Left renal cortex interstitium (tissue), 4 donors: ENCODE results near the gene TEAD4. TPM values are rescaled to one million over a fixed set of nuclear protein-coding genes. Genes with fewer than 3 reads are reported as not detected.
A peak's percentile ranks its signal among the peaks of the same experiment; 100 is the strongest.

Experiments
- DNase-seq, 4 donors: peaks; one replicate each; pipeline ENCODE4 v3.0.0-alpha.2; 2013; ENCODE audit warnings: low read depth in 4 of 4, low spot score in 2 of 4, missing footprints in 1 of 4
- polyA plus RNA-seq, 4 donors: library from polyadenylated mRNA; unstranded; fragments of 120-200 nt; gene quantifications; one replicate each; pipeline ENCODE4 v1.2.1, GENCODE V29; 2013; ENCODE audit not compliant: insufficient read length in 4 of 4

Gene TEAD4
- polyA plus RNA-seq, 4 donors, result 17.9 to 22.9 (median 21.5) TPM

DNA sequence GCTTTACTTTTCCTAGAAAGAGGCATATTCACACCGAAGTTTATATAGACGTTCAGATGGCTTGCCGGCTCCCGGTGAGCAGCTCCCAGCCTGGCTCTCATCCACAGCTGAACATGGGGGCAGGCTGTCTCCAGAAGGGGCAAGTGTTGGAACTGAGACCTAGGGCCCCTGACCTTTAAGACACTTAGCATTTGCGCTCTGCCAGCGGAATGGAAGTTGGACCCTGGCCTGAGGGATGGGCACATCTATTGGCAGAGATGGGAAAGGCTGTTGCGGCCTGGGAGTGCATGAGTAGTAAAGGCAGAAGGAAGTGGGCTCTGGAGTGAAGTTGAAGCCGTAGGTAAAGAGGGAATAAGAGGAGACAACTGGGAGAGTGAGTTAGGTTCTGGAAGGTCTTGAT, 63.8 kb downstream of the TEAD4 start:
- no peak for DNase-seq

DNA sequence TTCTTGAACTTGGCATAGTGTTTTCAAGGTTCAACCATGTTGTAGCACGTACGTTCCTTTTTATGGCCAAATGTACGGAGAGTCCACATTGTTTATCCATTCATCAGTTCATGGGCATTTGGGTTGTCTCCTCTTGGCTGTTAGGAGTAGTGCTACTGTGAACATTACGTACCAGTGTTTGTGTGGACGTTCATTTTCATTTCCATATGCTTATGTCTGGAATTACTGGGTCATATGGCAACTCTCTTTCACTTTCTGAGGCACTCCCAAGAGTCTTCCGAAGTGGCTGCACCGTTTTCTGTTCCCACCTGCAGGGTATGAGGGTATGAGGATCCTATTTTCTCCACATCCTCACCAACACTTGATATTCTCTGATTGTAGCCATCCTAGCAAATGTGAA, 68.9 kb downstream of the TEAD4 start:
- no peak for DNase-seq

DNA sequence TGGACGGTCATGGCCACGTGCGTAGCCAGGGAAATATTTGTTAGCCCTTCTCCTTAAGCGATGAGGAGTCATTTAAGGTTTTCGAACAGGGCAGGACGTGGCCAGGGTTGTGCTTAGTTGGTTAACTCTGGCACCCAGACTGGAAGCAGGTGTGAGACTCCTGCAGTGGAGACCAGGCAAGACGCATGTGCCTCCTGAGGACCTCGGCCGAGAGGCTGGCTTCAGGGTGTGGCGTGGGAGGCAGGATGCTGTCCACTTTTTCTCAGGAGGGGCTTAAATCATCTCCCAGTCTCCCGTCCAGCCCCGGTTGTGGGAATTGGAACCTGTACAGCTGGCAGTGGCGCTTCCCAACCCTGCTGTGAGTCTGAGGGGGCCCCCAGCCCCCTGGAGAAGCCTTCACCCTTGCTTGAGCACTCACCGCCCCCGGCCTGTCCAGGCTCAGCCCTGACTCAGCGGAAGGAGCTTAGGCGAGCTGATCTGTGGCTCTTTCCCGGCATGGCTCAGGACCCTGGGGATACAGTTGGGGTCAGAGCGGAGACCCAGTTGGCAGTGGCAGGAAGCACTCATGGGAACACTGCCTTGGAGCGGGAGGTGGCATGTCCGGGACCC, 71.7 kb downstream of the TEAD4 start:
- DNase-seq, result no peak

DNA sequence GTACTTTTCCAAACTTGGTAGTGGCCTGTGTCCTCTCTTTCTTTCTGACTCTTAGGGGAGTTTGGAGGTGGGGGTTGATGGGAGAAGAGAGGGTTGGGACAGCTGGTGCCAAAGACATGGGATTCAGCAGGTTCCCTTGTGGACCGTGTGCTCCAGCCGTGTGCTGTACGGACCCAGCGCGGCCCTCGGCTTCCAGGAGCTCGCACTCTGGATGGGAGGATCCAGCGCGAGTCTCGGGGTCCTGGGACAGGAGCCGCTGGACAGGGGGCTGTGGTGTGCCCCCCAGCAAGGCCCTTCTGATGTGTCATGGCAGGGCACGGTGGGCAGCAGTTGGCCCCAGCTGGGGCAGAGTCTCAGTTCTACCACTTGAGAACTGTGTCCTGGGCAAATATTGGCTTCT, 73.0 kb downstream of the TEAD4 start:
- DNase-seq, result no peak

DNA sequence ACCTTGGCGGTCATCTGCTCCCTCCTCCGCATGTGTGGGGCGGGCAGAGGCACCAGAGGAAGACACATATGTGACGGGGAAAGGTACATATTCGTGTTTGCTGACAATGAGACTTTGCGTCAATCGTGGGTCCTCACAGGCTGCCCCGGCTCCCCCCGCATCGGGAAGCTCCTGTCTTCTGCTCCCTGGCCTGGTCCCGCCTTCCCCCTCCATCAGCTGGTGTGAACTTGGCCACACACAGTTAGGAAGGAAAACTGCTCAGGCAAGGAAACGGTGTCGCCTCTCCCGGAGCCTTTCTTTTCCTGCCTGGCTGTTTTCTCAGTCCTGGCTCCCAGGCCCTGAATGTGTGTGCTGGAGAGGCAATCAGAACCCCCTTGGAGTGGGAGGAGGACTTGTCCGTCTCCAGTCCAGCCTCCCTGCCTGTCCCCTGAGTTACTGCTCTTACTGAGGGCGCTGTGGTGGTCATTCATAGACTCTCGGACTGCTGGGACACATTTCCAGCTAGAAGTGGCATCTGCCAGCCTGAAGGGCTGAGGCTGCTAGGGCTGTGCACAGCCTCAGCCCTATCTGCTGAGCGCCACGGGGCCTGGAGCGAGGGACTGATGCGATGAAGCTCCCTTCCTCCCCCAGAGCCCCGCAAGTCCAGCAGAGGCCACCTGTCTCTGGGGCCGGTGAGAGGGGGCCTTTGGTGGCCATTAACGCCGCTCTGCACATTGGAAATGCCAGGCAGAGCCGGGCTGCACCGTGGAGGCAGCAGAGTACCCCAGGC, 73.8 kb downstream of the TEAD4 start:
- DNase-seq, result peak in 2 of 4 donors; percentile 59

DNA sequence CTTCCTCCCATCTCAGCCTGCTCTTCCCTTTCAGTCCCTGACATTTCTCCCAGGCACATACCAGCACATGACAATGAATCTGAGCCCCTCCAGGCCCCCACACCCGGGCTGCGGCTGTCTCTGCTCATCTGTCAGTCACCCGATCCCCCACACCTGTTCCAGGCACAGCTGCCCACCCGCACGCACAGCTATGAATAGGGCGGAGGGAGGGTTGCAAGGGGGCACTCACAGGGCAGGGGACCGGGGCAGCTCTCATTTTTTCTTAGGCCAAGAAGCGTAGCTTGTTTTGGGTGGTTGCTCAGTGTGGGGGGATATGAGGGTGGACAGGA, 74.3 kb downstream of the TEAD4 start:
- no peak for DNase-seq

DNA sequence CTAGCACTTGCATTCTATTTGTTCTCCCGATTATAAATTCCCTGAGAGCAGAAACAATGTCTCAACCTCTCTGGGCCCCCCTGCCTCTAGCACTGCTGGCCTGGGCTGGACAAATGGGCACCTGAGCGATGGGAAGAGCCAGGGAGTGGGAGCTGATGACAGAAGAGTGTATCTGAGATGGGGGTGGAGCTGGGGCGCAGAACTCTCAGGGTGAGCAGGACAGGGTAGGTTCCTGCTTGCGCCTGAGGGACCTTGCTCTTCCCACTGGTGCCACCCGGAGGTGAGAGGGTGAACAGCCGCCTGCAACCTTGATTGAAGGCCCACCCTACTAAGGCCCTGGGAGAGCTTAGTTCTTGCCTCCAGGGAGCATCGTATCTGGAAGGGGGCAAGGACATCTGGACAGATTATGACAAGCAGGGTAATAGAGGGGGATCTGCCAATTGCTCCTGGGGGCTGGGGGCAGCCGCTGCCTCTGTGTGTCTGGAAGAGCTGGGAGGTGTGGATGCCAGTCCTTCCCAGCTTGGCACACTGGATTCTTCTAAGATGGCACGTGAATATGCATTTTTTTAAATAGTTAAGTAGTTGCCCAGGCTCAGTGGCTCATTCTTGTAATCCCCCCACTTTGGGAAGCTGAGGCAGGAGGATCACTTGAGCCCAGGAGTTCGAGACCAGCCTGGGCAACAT, 75.0 kb downstream of the TEAD4 start:
- DNase-seq, result peak in 1 of 4 donors; percentile 57

DNA sequence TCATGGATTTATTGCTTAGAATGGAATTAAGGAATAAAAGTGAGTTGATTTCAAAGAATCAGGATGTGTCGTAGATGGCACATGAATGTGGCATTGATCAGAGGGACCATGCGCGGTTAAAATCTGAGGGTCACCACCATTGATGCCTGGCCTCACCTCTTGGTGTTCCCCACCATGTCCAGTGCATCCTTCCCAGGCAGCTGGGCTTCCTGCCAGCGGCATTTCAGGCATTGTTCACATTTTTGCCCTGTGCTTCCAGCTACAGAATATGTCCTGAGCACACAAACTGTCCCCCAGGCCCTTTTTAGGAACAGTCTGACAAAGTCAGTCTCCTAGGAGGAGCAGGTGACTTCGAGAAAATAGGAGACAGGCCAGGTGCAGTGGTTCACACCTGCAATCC, 76.0 kb downstream of the TEAD4 start:
- no peak for DNase-seq

DNA sequence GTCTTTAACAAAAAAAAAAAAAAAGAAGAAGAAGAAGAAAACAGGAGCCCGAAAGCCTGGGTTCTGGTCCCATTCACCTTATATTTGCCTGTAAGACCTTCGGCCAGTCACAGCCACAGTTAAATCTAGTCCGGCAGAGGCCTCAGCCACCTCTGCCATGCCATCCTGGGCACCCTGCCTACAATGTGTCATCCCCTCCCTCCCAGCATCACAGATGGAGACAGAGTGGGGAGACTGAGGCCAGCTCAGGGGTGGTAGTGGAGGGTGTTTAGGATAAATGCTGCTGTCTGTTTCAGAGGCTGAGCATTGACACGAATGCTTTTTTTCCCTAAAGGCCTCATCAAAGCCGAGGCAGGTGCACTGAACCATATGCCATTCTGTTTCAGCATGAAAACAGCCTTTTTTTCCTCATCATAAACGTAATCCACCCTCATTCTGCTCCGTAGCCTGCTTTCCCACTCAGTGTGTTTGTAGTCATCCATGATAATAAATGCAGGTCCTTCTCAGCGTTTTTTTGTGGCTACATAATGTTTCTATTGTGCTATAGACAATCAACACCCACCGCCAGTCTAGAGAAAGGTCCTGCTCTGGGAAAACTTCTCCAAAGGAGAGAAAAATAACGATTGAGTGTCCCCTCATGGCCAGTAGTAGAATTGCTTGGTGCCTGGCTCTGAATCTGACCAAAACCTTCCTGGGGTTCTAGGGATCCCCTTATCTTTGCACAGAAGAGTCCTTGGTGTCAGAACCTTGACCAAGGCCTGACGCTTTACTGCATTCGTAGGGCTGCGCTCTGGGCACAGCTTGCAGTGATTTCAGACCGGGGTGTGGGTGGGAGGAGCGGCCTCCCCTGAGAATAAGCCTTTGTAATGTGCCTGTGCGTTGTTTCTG, 76.9 kb downstream of the TEAD4 start:
- DNase-seq, result no peak

DNA sequence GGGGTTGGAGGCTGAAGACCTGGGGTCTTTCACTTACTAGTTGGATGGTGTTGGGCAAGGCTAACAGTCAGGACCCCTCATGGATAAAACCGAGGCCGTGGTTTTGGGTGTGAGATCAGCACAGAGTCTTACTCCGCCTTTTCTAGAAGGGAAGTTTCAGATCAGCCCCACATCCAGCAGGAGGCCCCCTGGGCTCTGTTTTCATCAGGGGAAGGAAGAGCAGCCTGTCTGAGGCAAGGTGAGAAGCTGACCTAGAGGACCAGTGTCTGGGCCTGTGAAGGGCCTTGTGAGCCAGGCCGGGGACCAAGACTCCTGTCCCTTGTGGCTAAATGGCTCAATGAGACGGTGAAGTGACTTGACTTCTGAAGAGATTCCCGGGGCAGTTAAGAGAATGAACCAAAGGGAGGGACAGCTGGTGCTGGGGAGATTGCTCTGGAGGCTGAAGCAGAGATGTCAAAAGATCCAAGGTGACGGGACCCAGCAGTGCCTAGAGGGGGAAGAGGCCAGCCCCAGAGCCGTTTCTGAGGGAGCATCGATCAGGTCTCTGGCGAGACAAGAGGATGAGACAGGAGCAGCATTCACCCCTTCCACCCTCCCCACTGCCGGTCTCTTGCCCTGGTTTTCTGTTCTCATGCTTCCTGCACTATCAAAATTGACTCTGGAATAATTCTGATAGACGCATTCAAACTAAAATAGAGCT, 77.9 kb downstream of the TEAD4 start:
- no peak for DNase-seq

DNA sequence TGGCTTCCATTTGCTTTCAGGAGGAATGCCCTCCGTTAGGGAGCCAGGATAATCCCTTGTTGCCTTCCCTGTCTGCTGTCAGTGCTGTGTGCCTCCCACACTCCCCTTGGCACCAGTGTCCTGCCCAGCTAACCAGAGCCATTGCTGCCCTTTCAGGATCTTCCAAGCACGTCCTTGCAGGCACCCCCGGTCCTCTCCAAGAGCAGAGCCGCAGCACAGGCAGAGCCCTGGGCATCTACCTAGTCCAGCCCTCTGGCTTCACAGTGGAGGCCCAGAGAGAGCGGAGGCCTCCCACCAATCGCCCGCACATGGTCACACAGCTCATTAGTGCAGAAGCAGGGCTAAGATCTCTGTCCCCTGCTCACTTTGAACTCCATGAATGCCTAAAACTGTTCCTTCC, 79.0 kb downstream of the TEAD4 start:
- DNase-seq, result no peak

DNA sequence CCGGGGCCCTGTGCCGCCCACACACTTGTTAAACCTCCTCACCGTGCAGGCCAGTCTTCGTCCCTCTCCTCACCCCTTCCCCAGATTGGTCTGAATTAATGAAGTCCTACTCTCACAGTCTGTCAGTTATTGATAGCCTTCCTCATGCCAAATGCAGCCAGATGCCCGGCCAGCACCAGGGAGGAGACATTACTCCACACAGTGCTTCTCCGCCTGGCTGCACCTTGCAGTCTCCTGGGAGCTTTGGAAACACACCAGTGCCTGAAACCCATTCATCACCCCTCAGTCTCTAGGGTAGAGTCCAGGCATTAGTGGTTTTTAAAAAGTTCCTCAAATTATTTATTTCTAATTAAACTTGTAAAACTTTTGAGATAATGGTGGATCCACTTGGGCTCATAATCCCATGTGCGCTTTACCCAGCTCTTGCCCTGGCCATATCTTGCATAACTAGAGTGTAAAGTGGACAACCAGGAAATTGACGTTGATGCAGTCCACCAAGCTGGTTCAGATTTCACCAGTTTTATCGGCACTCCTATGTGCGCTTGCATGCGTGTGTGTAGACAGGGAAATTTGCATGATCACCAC, 79.8 kb downstream of the TEAD4 start:
- DNase-seq, result no peak

DNA sequence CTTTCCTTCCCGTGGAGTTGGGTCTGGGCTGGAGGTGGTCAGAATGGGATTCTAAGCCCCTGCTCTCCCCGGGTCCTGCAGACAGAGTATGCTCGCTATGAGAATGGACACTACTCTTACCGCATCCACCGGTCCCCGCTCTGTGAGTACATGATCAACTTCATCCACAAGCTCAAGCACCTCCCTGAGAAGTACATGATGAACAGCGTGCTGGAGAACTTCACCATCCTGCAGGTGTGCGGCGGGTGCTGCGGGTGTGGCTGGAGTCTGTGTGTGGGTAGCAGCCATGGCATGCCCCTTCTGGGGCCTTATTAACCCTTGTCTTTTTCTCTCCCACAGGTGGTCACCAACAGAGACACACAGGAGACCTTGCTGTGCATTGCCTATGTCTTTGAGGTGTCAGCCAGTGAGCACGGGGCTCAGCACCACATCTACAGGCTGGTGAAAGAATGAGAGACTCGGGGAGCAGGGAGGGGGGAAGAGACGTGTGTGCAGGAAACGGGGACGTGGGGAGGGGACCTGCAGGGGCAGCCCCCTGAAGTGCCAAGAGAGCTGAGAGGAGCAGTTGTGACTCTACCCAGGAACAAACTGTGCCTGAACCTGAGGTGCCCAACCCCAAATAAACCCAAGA, 80.9 kb downstream of the TEAD4 start:
- DNase-seq, result no peak

DNA sequence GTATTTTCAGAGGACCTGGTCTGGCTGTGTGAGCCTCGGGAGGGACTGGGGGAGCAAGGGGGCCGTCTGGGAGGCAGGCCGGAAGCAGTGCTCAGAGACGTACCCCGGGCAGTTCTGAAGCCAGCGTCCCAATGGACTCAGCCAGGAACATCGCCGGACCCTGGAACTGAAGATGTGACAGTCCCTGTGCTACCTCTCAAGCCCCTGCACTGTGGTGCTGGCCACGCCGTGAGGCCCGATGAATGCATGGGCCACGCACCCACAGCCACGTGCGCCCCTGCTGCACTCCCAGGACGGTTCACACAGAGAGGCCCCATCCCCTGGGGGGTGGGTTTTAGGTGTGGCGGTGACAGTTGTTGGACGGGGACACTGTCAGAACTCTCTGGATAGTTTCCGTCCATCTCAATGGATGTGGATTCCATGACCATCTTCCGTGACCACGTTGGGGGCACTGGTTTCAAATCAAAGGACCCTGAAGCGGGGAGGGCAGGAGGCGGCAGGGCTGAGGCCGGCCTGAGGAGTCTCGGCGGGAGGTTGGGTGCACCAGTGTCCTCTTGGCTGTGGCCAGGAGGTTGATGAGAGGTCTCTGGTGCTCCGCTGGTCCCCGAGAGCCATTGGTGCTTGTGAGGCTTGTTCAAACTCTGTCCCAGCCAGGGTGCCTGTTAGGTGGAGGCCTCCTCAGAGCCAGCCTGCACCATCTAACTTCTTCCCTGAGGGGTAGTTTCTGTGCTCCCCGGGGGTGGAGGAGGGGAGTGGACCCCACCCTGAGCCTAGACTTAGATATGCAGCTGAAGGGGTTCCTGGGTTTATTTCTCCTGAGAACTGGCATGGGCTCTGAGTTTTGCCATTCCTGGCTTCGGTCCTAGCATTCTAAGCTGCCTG, 81.7 kb downstream of the TEAD4 start:
- DNase-seq, result no peak

DNA sequence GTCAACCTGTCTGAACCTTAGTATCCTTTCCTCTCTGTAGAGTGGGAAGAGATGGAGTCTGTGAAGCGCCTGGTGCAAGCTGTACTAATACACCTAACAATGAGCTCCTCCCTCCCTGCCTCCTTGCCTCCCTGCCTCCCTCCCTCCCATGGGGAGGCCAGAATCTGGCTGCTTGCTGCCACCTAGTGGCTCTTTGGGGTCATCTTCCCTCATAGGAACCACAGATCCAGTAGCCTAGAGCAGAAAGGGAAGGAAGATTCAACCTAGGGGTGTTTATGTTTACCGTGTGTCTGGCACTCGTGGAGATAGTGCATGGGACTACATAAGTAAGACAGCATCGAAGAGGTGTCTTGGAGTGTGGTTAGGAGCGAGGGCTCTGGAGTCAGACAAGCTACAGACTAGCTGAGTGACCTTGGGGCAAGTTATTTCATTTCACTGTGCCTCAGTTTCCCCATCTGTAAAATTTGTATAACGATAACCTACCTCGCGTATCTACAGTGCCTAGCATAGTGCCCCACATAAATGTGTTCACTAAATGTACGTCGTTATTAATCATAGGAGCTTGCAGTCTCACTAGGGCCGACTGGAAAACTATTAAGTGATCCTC, 82.5 kb downstream of the TEAD4 start:
- DNase-seq, result peak in 1 of 4 donors; percentile 60

DNA sequence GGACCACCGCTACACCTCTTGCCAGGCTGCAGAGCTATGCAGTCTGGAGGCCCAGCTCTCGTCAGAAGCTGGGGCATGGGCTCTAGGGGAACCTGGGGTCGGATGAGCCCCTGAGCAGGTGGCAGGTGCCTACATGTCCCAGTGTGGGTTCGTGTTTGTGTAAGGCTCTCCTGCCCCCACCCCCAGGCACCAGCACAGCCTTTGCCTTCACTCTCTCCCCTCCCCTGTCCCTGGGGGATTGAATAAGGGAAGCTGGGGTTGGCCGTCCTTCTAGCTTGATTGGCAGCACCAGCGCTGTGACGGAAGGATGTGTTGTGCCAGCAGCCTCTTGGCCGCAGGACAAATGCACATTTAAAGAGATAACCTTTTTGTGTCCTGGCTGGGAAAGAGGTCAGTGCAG, 83.2 kb downstream of the TEAD4 start:
- no peak for DNase-seq

DNA sequence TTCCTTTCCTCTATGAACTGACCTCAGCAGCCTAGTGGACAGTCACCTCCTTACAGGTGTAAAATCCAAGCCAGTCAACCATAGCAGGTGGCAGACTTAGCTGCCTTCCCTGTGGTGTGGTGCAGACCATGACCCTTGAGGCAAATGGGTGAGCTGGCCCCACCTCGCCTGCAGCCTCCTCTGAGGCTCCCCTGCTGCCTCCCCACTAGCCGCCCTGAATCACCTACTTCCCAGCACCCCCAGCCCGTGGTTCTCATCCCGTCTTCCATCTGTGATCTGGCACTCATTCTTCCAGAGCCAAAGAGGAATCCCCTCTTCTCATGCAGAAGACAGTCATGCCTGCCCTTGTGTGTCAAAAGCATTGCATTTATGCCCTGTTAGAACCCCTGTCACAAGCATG, 83.6 kb downstream of the TEAD4 start:
- no peak for DNase-seq

DNA sequence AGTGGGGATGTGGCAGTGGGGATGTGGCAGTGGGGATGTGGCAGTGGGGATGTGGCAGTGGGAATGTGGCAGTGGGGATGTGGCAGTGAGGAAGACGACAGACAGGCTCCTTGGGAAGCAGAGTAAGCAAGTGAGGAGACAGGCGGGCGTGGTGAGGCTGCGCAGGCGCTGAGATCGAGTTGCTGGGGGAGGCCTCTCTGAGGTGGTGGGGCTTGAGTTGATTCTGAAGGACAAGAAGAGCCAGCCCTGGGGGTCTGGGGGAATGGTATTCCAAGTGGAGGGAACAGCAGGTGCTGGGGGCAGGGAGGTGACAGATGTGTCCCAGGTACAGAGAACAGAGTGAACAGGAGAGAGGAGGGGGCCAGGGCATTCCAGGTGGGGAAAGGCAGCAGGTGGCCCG, 84.2 kb downstream of the TEAD4 start:
- no peak for DNase-seq
